GM18517 (cell line): Measurements from ENCODE around the gene MATR3.

Experiments used
- ATAC-seq: cut with Tn5 transposase; IDR thresholded peaks from one replicate; pipeline ENCODE4 v1.9.1; 2021; ENCODE audit warnings: mild to moderate bottlenecking, moderate library complexity; ENCODE audit not compliant: unreplicated experiment

Gene MATR3

DNA sequence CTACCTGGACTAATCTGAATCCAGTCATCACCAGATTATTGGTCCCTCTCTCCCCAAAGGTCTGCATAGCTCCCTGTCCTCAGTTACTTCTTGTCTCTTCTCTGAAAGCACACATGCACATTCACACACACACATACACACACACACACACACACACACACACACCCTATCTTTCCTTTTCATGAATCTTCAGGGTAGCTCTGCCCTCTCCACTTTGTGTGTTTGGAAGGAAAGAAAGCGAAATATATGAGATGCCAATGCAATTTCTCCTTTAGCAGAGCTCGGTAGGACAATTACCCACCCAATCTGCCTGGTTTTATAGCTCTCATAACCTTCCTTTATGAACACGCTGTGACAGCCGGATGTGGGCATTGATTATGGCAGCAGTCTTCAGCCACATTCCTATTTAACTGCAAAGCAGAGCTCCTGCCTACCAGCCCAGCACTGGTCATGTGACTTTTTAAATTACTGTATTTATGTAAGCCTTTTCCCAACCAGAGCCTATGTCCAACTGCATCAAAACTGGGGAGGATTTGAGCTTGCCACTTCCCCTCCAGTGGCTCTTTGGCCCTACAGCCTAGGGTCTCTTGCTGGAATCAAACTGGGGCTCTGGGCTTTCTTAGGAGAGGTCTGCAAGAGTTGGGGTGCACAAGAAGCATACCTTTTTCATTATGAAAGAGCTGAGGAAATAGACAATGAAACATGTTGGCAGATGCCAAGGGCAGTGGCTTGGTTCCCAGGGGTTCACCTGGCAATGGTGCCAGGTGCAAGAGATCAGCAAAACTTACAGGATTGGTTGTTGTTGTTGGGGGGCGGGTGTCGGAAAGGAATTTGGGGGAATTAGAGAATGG is 20.8 kb upstream of the MATR3 start:
- no peak for ATAC-seq

DNA sequence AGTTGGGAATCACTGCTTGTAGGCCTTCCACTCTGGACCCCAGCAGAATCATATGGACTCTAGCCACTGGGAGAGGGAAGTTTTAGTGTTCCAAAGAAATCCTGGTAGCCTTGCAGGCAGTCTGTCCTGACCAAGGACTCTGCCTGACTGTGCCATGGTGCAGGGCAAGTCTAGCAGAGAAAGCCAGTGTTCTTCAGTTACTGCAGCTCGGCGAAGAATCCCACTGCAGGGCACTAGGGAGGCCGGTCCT is 20.3 kb upstream of the MATR3 start:
- no peak for ATAC-seq

GRCh38 chr5:139273572-139274289 is 19.8 kb upstream of the MATR3 start:
- ATAC-seq: peak; percentile 70

DNA sequence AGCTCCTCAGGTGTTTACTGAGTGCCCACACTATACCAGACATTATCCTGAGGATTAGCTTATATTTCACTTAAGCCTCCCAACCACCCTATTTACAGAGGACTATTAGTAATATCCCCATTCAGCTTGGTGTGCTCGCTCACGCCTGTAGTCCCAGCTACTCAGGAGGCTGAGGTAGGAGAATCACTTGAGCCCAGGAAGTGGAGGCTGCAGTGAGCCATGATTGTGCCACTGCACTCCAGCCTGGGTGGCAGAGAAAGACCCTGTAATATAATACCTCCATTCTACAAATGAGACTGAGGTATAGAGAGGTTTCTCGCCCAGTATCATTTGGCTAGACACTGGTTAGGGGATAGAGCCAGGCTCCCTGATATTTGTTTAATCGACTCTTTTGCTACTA is 18.0 kb upstream of the MATR3 start:
- ATAC-seq: no peak

DNA sequence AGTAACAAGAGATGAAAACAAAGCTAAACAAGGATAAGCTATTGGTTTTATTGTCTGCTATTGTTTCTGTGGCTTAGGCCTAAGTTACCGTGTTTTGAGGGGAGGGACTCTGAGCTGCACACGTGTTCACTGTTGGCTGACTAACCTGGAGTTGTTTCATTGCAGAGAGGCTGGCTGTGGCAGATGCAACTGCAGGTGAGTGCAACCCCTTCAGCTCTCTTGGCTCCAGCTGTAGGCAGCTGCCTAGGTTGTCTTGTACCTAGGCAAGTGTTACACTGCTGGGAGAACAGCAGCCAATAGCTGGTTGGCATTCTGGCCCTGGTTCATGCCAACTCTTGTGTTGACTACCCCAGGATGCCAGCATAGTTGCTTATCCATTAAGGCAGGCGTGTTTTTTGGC is 17.6 kb upstream of the MATR3 start:
- no peak for ATAC-seq

DNA sequence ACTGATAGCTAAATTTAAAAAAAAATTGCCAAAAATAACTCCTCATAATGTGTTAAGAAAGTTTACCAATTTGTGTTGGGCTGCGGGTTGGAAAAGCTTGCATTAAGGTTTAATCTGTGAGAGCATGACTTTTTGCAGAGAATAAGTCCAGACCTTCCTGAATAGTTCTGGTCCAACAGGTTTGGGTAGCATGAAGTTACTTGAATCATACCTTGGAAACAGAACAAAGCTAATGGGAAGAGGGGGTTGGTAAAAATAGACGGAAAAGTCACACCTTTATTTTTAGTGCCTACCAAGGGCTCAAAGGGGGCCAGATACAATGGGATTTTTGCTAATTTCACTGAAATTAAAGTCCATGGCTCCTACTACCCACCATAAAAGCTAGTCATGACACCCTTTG is 17.1 kb upstream of the MATR3 start:
- no peak for ATAC-seq

GRCh38 chr5:139277171-139277570 is 16.4 kb upstream of the MATR3 start:
- no peak for ATAC-seq

DNA sequence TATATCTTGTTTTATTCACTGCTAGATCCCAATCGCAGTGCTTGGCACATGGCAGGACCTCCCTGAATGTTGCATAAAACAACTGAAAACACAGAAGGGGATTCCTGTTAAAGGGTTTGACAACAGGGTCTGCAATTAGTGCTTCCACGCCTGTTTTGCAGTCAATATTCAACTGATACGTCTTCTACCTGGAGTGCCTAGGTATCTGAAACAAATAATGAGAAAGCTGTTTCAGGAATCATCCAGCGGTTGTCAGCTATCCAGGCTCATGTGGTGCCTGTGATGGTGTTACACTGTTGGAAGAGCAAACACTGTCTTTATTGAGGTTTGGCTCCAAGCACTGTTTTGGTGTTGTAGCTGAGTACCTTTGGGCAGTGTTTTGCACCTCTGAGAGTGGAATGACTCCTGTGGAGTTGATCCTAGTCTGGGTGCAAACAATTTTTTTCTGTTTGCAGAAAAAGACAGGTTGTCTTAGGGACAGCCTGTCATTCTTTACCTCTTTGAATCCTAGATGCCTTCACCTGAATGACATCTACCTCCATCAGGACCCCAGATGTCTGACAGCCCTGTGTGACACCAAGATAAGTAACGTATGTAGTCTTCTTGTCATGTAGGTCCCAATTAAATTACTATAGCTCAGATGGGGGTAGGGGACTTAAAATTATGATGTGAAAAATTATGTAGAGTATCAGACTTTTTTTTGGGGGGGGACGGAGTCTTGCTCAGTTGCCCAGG is 14.8 kb upstream of the MATR3 start:
- ATAC-seq: no peak

GRCh38 chr5:139282197-139282557 is 11.4 kb upstream of the MATR3 start:
- no peak for ATAC-seq

GRCh38 chr5:139283252-139284166 is 10.0 kb upstream of the MATR3 start:
- no peak for ATAC-seq

DNA sequence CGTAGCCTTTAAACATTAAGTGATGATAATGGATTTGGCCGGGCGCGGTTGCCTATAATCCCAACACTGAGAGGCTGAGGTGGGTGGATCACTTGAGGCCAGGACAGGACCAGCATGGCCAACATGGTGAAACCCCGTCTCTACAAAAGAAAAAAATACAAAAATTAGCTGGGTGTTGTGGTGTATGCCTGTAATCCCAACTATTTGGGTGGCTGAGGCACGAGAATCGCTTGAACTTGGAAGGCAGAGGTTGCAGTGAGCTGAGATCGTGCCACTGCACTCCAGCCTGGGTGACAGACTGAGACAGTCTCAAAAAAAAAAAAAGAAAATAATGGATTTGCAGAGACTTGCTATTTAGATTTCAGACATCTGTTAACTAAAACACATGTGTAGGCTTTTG is 9.2 kb upstream of the MATR3 start:
- no peak for ATAC-seq

- ATAC-seq: no peak
Observed at GRCh38 chr5:139285651-139286392, 7.7 kb upstream of the MATR3 start.

GRCh38 chr5:139287890-139288635 is 5.5 kb upstream of the MATR3 start:
- ATAC-seq: no peak

GRCh38 chr5:139291051-139291450 is 2.5 kb upstream of the MATR3 start:
- ATAC-seq: no peak

GRCh38 chr5:139293202-139293506 is 386 bp upstream of the MATR3 start:
- no peak for ATAC-seq

DNA sequence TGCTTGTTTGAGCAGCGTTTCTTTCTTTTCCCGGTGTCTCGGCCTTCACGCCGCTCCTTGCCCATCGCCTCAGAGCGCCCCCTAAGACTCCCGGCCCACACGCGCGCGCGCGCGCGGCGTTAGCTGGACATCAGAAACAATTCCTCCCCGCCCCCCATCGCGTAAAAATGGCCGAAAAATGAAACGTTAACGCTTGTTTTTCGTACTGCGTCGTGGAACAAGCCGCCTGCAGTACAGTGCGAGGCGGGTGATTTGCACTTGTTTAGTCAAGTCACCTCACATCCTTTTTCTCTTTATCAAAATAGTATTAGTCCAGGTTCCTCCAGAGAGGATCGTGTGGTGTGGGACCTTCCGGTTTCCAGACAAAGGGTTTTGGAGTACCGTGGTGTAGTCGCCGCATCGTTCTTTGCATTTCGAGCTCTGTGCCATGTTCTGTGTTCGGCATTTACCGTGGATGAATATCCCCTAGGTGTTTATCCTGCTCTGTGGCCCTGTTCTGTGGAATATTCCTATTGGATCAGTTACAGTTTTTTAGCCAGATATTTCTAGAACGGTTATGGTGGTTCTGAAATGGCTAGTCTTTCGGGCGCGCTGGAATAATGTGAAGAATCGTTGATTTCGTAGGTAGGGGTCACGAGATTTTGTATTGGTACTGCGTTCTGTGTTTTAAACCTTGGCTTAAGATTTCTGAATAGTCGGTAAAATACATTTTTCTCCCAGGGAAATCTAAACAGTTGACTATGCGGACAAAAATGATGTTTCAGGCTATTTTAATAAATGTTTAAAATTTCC is 1.0 kb downstream of the MATR3 start:
- peak; percentile 15 for ATAC-seq

DNA sequence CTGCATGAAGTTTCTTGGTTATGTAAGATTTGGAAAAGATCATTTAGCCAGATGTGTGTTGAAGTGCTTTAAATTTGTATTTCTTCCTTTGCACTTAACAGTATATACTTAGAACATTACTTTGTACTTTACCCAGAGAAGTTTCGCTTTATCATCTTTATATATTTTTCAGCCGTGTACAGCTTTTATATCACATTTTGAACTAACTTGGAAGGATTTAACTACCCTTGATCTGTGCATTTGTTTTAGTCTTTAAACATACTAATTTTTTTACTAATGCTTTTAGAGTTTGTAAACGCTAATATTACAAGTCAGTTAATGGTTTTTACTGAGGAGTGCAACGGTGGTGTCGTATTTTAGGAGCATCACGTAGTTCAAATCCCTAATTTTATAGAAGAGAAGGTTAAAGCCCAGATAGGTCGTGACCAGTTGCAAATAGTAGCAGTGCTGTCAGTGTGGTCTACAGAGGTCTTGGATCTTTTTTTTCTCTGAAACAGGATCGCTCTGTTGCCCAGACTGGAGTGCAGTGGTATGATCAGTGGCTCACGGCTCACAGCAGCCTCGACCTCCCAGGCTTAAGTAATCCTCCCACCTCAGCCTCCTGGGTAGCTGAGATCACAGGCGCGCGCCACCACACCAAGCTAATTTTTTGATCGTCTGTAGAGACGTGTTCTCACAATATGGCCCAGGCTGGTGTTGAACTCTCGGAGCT is 2.0 kb downstream of the MATR3 start:
- no peak for ATAC-seq

DNA sequence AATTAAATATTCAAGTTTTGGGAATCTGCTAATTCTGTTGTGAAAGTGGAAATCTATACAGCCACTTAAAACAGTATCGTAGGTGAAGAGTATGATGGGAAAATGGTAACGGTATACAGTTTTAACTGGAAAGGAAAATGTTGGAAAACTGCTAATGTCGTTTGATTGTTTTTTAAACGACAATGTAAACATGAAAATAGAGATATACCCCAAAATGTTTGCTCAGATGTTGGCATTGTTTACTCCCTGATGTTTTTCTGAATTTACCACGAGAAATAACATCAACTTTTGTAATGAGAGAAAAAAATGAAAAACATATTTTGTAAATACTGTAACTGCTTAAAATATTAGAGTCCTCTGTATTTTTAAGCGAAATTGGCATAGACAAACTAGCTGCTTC is 2.7 kb downstream of the MATR3 start:
- ATAC-seq: no peak
